ENCODE results near the gene TMEM101. TPM values are rescaled to one million over a fixed set of nuclear protein-coding genes. Genes with fewer than 3 reads are reported as not detected.

TMEM101 gene
- total and polyA plus RNA-seq, 2 of the 13 experiments (the other 11 are each of a cell fraction or from before 2014, with no cell fraction given): 72.0 to 100 TPM

DNA sequence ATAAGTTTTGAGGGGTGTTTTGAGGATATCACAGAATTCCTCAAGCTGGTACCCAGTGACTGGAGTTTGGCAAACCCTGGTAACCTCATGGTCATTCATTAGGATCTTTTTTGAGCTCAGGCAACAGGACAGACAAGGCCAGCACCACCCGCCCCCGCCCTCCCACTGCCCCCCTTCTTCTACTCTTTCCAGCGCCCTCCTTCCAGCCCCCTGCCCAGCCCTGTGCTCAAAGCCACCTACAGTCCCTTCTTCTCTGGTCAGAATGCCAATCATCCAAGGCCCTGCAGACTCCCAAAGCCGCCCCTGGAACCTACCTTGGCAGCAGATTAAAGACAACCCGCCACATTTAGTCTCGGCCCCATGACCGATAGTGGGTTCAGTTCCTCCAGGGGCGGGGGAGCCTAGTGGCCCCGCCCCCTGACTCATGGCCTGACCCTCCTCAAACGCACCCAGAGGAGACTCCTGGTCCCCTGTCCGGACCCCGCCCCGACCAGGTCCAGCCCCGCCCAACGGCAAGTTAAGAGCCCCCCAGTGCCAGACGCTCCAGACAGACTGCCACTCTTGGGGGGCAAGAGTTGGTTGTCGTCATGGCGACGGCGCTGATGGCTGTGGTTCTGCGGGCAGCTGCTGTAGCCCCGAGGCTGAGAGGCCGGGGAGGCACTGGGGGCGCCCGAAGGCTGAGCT is 10.5 kb downstream of the TMEM101 start, which contains the start of gene NAGS (continued):
- TF ChIP-seq ZNF318 (CRISPR knock-in tag; IDR thresholded peaks at IDR 0.05): no peak
- TF ChIP-seq SMAD3 (CRISPR knock-in tag; IDR thresholded peaks at IDR 0.05): 0 out of 2 replicates have a peak, but pooled peaks have one; percentile 9
- TF ChIP-seq, protein P1, sequence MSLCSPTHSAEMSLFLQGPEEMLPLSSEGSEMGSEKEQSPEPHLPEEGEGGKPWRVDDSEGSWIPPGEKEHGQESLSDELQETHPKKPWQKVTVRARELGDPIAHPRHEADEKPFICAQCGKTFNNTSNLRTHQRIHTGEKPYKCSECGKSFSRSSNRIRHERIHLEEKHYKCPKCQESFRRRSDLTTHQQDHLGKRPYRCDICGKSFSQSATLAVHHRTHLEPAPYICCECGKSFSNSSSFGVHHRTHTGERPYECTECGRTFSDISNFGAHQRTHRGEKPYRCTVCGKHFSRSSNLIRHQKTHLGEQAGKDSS (CRISPR knock-in tag; IDR thresholded peaks at IDR 0.05; ENCODE audit: borderline replicate concordance, low read depth): peak; percentile 67; the same call in 1 of the 2 replicates
- TF ChIP-seq FOSL2 (CRISPR knock-in tag; IDR thresholded peaks at IDR 0.05): peak; percentile 83
- TF ChIP-seq POLR2G (IDR thresholded peaks at IDR 0.05; ENCODE audit: low read depth, low read length): peak; percentile 44; the same call in 1 of the 2 replicates
- peak; percentile 72 for TF ChIP-seq RFX1 (IDR thresholded peaks at IDR 0.05)
- peak; percentile 69 for TF ChIP-seq SP5 (CRISPR knock-in tag; IDR thresholded peaks at IDR 0.05; ENCODE audit: borderline replicate concordance, low read depth)
- TF ChIP-seq SMYD3 (CRISPR knock-in tag; IDR thresholded peaks at IDR 0.05): no peak
- peak; percentile 2; the same call in 1 of the 2 replicates for TF ChIP-seq ZNF556 (CRISPR knock-in tag; IDR thresholded peaks at IDR 0.05; ENCODE audit: borderline replicate concordance)
- peak in 1 of 2 experiments; percentile 53; a peak in 1 of 4 replicates for TF ChIP-seq POLR2A (IDR thresholded peaks at IDR 0.05; ENCODE audit: insufficient read depth in 1 of 2, low read depth in 2 of 2, low read length in 2 of 2)
- no peak for TF ChIP-seq FOXP1 (IDR thresholded peaks at IDR 0.05)
- TF ChIP-seq FOXP1 (CRISPR knock-in tag; IDR thresholded peaks at IDR 0.05): no peak
- 0 out of 2 replicates have a peak, but pooled peaks have one; percentile 15 for TF ChIP-seq RXRB (CRISPR knock-in tag; IDR thresholded peaks at IDR 0.05; ENCODE audit: borderline replicate concordance)
- peak; percentile 23; the same call in 1 of the 2 replicates for TF ChIP-seq ZBTB20 (CRISPR knock-in tag; IDR thresholded peaks at IDR 0.05; ENCODE audit: borderline replicate concordance, low read depth)
- TF ChIP-seq SP4 (CRISPR knock-in tag; IDR thresholded peaks at IDR 0.05): no peak; the same call in 1 of the 2 replicates
- TF ChIP-seq, protein P2, sequence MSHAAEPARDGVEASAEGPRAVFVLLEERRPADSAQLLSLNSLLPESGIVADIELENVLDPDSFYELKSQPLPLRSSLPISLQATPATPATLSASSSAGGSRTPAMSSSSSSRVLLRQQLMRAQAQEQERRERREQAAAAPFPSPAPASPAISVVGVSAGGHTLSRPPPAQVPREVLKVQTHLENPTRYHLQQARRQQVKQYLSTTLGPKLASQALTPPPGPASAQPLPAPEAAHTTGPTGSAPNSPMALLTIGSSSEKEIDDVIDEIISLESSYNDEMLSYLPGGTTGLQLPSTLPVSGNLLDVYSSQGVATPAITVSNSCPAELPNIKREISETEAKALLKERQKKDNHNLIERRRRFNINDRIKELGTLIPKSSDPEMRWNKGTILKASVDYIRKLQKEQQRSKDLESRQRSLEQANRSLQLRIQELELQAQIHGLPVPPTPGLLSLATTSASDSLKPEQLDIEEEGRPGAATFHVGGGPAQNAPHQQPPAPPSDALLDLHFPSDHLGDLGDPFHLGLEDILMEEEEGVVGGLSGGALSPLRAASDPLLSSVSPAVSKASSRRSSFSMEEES (CRISPR knock-in tag; IDR thresholded peaks at IDR 0.05): peak; percentile 55
- TF ChIP-seq, protein P3, sequence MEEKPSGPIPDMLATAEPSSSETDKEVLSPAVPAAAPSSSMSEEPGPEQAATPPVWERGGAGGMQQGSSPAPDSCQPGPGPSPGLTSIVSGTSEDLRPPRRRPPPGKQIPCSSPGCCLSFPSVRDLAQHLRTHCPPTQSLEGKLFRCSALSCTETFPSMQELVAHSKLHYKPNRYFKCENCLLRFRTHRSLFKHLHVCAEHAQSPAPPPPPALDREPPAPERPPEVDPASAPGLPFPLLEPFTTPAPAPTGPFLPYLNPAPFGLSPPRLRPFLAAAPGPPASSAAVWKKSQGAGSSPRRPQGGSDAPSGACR (CRISPR knock-in tag; IDR thresholded peaks at IDR 0.05): peak; percentile 23; the same call in 1 of the 2 replicates

Data from HepG2 (cell line).